ENCODE results near the gene PACSIN2.

Gene PACSIN2, protein sequence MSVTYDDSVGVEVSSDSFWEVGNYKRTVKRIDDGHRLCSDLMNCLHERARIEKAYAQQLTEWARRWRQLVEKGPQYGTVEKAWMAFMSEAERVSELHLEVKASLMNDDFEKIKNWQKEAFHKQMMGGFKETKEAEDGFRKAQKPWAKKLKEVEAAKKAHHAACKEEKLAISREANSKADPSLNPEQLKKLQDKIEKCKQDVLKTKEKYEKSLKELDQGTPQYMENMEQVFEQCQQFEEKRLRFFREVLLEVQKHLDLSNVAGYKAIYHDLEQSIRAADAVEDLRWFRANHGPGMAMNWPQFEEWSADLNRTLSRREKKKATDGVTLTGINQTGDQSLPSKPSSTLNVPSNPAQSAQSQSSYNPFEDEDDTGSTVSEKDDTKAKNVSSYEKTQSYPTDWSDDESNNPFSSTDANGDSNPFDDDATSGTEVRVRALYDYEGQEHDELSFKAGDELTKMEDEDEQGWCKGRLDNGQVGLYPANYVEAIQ
- total RNA-seq = 30.5 to 46.5 (median 39.9) reads per million in 3 donors

DNA sequence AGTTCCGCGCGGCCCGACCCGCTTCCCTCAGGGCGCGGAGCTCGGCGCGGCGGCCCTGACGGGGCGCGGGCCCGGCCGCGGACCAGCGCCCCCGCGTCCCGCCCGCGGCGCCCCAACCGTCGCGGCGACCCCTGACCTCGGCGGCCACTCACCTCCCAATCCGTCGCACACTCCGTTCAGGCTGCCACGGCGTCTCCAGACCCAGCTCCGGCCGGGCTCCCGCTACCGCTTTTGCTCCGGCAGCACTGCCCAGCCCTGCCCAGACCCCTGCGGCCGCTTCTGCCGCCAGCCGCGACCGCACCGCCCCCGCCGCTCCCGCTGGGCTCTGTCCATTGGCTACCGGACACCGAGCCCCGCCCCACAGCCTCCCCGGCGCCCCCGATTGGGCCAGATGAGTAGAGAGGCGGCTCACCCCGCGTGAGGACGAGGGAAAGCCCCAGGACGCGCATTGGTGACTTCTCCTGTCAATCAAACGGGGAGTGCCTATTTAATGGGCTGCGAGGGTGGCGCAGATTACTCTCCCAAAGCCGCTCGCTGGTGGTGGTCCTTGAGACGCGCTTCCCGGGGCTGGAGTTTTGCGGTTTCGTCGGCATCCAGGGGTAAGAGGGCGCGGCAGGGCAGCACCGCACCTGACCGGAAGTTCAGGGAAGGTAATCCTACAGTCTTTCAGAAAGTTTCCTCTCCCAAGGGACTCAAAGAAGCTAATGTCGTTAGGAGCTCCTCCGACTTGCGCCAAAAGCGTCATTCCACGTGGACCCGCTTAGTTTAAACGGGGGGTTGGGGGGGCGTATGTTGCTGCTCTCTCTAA is at the start of gene PACSIN2:
Gene PACSIN2 (minus strand): TSS at position 281 of the 808 bp plus-strand sequence. CDS start 103,069 bp downstream, outside the sequence.
- Histone ChIP-seq H3K4me1 (ENCODE audit: control insufficient read depth, insufficient read depth, low read length, poor library complexity, severe bottlenecking) (peaks cover 11% of the 10 kb centered on the region), H3K9me3 (ENCODE audit: control insufficient read depth, low read length) (no peaks in the 10 kb centered on the region), H3K36me3 (ENCODE audit: control insufficient read depth, insufficient read depth, low read length) (no peaks in the 10 kb centered on the region), H3K27me3 (replicated peaks; ENCODE audit: control insufficient read depth, insufficient read depth, low read length, poor library complexity, severe bottlenecking) (no peaks in the 10 kb centered on the region), H3K4me3 (ENCODE audit: insufficient read depth, low read depth, low read length, poor library complexity, severe bottlenecking) (peak within 1 kb of the TSS; percentile 80), H3K27ac (ENCODE audit: insufficient read depth, low read length, poor library complexity, severe bottlenecking) (peak within 1 kb of the TSS; percentile 83)
- DNase-seq = peak; percentile 97 to 99 (median 98)

DNA sequence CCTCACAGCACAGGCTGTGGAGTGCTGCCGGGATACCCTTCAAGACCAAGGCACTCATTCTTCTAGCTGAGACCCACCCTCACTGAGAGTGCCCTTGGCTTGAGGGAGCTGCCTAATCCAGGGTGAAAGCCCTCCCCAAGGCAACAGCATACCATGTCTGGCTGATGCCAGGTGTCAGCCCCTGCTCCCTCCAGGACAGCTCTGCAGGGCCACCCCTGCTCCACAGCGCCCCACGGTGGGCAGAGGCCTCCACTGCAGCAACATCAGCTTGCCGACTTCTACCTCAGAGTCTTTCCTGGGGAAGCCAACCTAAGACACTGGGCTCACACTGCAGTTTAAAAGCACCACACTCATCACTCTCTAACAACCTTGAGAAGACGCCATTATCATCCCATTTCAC is 45.2 kb upstream of the PACSIN2 start:
- DNase-seq = no peak
- peaks cover 4% of the 10 kb centered on the region for H3K36me3 ChIP-seq (ENCODE audit: control insufficient read depth, insufficient read depth, low read length)
- H3K27ac ChIP-seq (ENCODE audit: insufficient read depth, low read length, poor library complexity, severe bottlenecking) = no peak overlapping the region
- H3K4me1 ChIP-seq (ENCODE audit: control insufficient read depth, insufficient read depth, low read length, poor library complexity, severe bottlenecking) = no peaks in the 10 kb centered on the region
- H3K27me3 ChIP-seq (replicated peaks; ENCODE audit: control insufficient read depth, insufficient read depth, low read length, poor library complexity, severe bottlenecking) = no peaks in the 10 kb centered on the region
- no peaks in the 10 kb centered on the region for H3K9me3 ChIP-seq (ENCODE audit: control insufficient read depth, low read length)
- no peak overlapping the region for H3K4me3 ChIP-seq (ENCODE audit: insufficient read depth, low read depth, low read length, poor library complexity, severe bottlenecking)

DNA sequence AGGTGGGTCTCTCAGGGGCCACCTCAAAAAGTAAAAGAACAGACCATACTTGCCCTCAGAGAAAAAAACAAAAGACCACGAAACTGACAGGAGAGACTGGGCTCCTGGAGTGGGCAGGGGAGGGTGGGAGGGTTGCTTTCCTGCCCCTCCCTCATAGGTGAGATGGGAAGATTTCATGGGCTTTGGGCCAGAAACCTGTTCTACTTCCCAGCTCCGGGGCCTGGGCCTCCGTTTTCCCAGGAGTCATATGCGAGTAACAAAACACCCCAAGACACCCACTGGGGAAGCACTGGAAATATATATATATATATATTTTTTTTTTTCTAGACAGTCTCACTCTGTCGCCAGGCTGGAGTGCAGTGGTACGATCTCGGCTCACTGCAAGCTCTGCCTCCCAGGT is 42.7 kb upstream of the PACSIN2 start:
- H3K36me3 ChIP-seq (ENCODE audit: control insufficient read depth, insufficient read depth, low read length) = no peaks in the 10 kb centered on the region
- no peaks in the 10 kb centered on the region for H3K9me3 ChIP-seq (ENCODE audit: control insufficient read depth, low read length)
- H3K27ac ChIP-seq (ENCODE audit: insufficient read depth, low read length, poor library complexity, severe bottlenecking) = no peak overlapping the region
- no peaks in the 10 kb centered on the region for H3K4me1 ChIP-seq (ENCODE audit: control insufficient read depth, insufficient read depth, low read length, poor library complexity, severe bottlenecking)
- no peak for DNase-seq
- H3K4me3 ChIP-seq (ENCODE audit: insufficient read depth, low read depth, low read length, poor library complexity, severe bottlenecking) = no peak overlapping the region
- H3K27me3 ChIP-seq (replicated peaks; ENCODE audit: control insufficient read depth, insufficient read depth, low read length, poor library complexity, severe bottlenecking) = no peaks in the 10 kb centered on the region

DNA sequence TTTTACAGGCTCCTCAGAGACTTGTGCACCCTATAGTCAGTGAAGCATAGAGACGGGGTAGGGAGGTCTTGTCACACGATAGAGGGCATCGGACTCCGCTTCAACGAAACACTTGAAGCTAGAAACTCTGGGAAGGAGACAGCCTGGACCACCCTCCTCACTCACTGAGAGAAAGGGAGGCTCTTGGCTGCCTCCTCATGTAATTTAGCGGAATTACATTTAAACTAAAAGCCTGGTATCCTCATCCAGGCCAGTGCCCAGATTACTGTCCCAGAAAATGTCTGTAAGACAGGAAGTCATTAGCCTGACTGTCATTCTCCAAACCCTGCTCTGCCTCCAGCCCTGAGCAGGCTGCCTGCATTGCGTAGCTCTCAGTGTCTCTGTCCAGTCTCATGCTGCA is 38.2 kb upstream of the PACSIN2 start:
- H3K27ac ChIP-seq (ENCODE audit: insufficient read depth, low read length, poor library complexity, severe bottlenecking) = no peak overlapping the region
- H3K4me3 ChIP-seq (ENCODE audit: insufficient read depth, low read depth, low read length, poor library complexity, severe bottlenecking) = no peak overlapping the region
- no peaks in the 10 kb centered on the region for H3K27me3 ChIP-seq (replicated peaks; ENCODE audit: control insufficient read depth, insufficient read depth, low read length, poor library complexity, severe bottlenecking)
- DNase-seq = no peak
- H3K4me1 ChIP-seq (ENCODE audit: control insufficient read depth, insufficient read depth, low read length, poor library complexity, severe bottlenecking) = no peaks in the 10 kb centered on the region
- H3K9me3 ChIP-seq (ENCODE audit: control insufficient read depth, low read length) = no peaks in the 10 kb centered on the region
- H3K36me3 ChIP-seq (ENCODE audit: control insufficient read depth, insufficient read depth, low read length) = peaks cover 5% of the 10 kb centered on the region

DNA sequence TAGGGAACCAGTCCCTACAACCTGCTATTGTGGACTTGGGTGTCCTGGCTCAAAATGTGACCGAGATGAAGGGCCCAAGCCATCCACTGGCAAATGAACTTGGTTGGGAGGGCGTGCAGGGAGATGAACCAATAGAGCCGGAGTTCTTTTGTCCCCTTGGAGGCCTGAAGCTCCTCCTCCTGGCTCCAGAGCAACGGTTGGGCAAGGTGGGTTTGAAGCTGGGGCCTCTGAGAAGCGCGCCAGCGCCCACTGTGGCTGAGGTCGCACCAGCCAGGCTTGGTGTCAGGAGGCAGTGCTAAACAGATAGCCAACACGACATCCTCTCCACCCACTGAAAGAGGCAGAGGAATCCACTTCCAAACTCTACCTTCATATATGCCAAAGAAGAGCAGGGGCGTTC is 36.0 kb upstream of the PACSIN2 start:
- peaks cover 5% of the 10 kb centered on the region for H3K36me3 ChIP-seq (ENCODE audit: control insufficient read depth, insufficient read depth, low read length)
- no peak for DNase-seq
- no peak overlapping the region for H3K4me3 ChIP-seq (ENCODE audit: insufficient read depth, low read depth, low read length, poor library complexity, severe bottlenecking)
- H3K9me3 ChIP-seq (ENCODE audit: control insufficient read depth, low read length) = no peaks in the 10 kb centered on the region
- no peaks in the 10 kb centered on the region for H3K4me1 ChIP-seq (ENCODE audit: control insufficient read depth, insufficient read depth, low read length, poor library complexity, severe bottlenecking)
- H3K27ac ChIP-seq (ENCODE audit: insufficient read depth, low read length, poor library complexity, severe bottlenecking) = no peak overlapping the region
- no peaks in the 10 kb centered on the region for H3K27me3 ChIP-seq (replicated peaks; ENCODE audit: control insufficient read depth, insufficient read depth, low read length, poor library complexity, severe bottlenecking)

DNA sequence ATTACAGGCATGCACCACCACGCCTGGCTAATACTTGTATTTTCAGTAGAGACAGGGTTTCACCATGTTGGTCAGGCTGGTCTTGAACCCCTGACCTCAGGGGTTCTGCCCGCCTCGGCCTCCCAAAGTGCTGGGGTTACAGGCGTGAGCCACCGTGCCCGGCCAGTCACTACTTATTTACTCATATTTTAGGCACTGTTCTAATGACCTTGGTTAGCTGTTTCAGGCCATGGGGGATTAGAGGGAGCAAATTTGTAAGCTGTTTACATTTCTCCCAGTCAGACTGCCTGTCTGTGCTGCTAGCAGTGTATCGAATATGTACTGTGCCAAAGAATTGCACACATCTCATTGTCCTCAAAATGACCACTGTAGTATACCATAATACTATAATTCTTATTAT is 32.7 kb upstream of the PACSIN2 start:
- Histone ChIP-seq H3K9me3 (ENCODE audit: control insufficient read depth, low read length) (no peaks in the 10 kb centered on the region), H3K4me1 (ENCODE audit: control insufficient read depth, insufficient read depth, low read length, poor library complexity, severe bottlenecking) (no peaks in the 10 kb centered on the region), H3K4me3 (ENCODE audit: insufficient read depth, low read depth, low read length, poor library complexity, severe bottlenecking) (no peak overlapping the region), H3K27ac (ENCODE audit: insufficient read depth, low read length, poor library complexity, severe bottlenecking) (no peak overlapping the region), H3K27me3 (replicated peaks; ENCODE audit: control insufficient read depth, insufficient read depth, low read length, poor library complexity, severe bottlenecking) (no peaks in the 10 kb centered on the region), H3K36me3 (ENCODE audit: control insufficient read depth, insufficient read depth, low read length) (peaks cover 5% of the 10 kb centered on the region)
- no peak for DNase-seq

DNA sequence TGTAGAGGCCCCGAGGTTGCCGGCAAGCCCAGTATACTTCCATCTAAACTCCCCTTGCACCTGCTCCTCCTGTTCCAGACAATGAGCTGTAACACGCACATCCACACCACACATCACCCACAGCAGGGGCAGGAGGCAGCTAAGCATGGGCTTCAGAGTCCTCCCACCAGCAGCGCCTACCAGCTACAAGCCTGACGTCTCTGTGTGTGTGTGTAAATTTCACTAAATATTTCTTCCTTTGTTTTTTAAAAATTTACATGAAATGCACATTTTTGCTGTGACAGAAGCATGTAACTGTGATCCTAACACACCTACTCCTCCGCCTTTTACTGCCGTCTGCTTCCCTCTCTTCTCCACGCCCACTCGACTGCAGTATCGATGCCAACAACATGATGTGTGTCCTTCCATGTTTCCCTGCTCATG is 29.4 kb upstream of the PACSIN2 start:
- no peak overlapping the region for H3K27ac ChIP-seq (ENCODE audit: insufficient read depth, low read length, poor library complexity, severe bottlenecking)

DNA sequence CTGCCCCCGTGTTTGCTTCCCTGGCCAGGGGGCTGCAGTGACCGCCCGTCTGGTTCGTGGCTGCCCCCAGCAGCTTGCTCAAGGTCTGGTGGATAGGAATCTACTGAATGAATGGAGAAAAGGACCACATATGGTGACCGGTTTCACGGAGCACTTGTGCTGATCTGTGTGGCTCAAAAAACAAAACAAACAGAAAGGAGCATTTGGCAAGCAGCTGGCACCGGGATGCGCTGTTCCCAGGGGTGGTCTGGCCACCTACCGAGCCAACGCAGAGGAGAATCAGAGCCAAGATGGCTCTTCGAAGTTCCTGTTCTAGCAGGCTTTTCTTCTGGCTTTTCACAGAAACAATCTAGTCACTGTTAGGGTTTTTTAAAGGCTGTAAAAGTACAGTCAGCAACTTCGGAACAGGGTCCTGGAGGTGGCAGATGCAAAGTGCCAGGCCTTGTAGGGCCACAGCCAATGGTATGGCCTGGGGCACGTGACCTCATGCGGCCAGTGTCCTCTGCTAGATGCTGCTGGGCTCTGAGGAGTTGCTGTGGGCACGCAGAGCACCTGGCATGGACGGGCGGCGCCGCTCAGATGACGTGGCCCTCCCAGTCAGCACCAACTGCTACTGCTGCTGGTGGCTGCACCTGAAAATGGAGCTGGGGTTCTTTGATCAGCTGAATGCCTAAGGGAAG is 27.3 kb upstream of the PACSIN2 start:
- no peaks in the 10 kb centered on the region for H3K36me3 ChIP-seq (ENCODE audit: control insufficient read depth, insufficient read depth, low read length)
- DNase-seq = no peak
- H3K27ac ChIP-seq (ENCODE audit: insufficient read depth, low read length, poor library complexity, severe bottlenecking) = no peak overlapping the region
- H3K4me3 ChIP-seq (ENCODE audit: insufficient read depth, low read depth, low read length, poor library complexity, severe bottlenecking) = no peak overlapping the region
- no peaks in the 10 kb centered on the region for H3K27me3 ChIP-seq (replicated peaks; ENCODE audit: control insufficient read depth, insufficient read depth, low read length, poor library complexity, severe bottlenecking)
- H3K9me3 ChIP-seq (ENCODE audit: control insufficient read depth, low read length) = no peaks in the 10 kb centered on the region
- H3K4me1 ChIP-seq (ENCODE audit: control insufficient read depth, insufficient read depth, low read length, poor library complexity, severe bottlenecking) = no peaks in the 10 kb centered on the region

More for the DNA sequence above, 29.4 kb upstream of the PACSIN2 start:
- DNase-seq = no peak
- H3K4me3 ChIP-seq (ENCODE audit: insufficient read depth, low read depth, low read length, poor library complexity, severe bottlenecking) = no peak overlapping the region
- no peaks in the 10 kb centered on the region for H3K27me3 ChIP-seq (replicated peaks; ENCODE audit: control insufficient read depth, insufficient read depth, low read length, poor library complexity, severe bottlenecking)
- H3K9me3 ChIP-seq (ENCODE audit: control insufficient read depth, low read length) = no peaks in the 10 kb centered on the region
- no peaks in the 10 kb centered on the region for H3K4me1 ChIP-seq (ENCODE audit: control insufficient read depth, insufficient read depth, low read length, poor library complexity, severe bottlenecking)
- H3K36me3 ChIP-seq (ENCODE audit: control insufficient read depth, insufficient read depth, low read length) = no peaks in the 10 kb centered on the region

DNA sequence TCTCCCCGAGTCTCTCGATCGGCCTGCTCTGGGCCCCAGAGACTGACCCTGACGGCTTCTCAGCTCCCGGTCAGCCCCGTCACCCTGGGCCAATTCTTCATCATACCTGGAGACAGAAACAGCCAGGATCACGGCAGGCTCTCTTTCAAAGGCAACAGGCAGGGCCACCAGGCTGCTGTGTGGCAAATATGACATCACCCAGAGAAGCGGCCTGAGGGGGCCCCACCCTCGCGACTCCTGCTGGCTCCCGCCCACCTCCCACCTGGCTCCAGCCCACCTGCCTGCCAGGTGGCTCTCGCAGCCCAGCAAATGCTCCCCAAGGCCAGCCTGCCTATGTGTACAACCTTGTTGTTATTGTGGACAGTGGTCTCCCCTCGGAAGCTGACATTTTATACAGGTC is 24.9 kb upstream of the PACSIN2 start:
- no peak overlapping the region for H3K4me3 ChIP-seq (ENCODE audit: insufficient read depth, low read depth, low read length, poor library complexity, severe bottlenecking)
- H3K27ac ChIP-seq (ENCODE audit: insufficient read depth, low read length, poor library complexity, severe bottlenecking) = no peak overlapping the region
- no peaks in the 10 kb centered on the region for H3K4me1 ChIP-seq (ENCODE audit: control insufficient read depth, insufficient read depth, low read length, poor library complexity, severe bottlenecking)
- no peaks in the 10 kb centered on the region for H3K9me3 ChIP-seq (ENCODE audit: control insufficient read depth, low read length)
- H3K27me3 ChIP-seq (replicated peaks; ENCODE audit: control insufficient read depth, insufficient read depth, low read length, poor library complexity, severe bottlenecking) = no peaks in the 10 kb centered on the region
- no peaks in the 10 kb centered on the region for H3K36me3 ChIP-seq (ENCODE audit: control insufficient read depth, insufficient read depth, low read length)
- DNase-seq = no peak

Data from effector memory CD4-positive, alpha-beta T cell (primary cell).